ENCODE results near the gene UBAC1.
A peak's percentile ranks its signal among the peaks of the same experiment; 100 is the strongest.

The UBAC1 gene

GRCh38 chr9:135961277-135961715 lies at the start of gene UBAC1:
Gene UBAC1 (minus strand): TSS chr9:135961373. CDS start chr9:135961162, 211 bp downstream.
- peak; percentile 34 for TF ChIP-seq CTCF (conservative IDR thresholded peaks at IDR 0.05; ENCODE audit: low read depth, low read length)
- peak within 1 kb of the TSS; percentile 82 for H3K4me3 ChIP-seq (ENCODE audit: low read depth, low read length)
- DNase-seq (ENCODE audit: low read depth): peak; percentile 95

GRCh38 chr9:136010615-136011361 lies 49.6 kb upstream of the UBAC1 start:
- no peak overlapping the region for H3K4me3 ChIP-seq (ENCODE audit: low read depth, low read length)
- DNase-seq (ENCODE audit: low read depth): no peak
- TF ChIP-seq CTCF (conservative IDR thresholded peaks at IDR 0.05; ENCODE audit: low read depth, low read length): no peak

GRCh38 chr9:136010176-136010575 lies 49.0 kb upstream of the UBAC1 start:
- no peak for DNase-seq (ENCODE audit: low read depth)
- no peak overlapping the region for H3K4me3 ChIP-seq (ENCODE audit: low read depth, low read length)
- TF ChIP-seq CTCF (conservative IDR thresholded peaks at IDR 0.05; ENCODE audit: low read depth, low read length): no peak

GRCh38 chr9:136009516-136009915 lies 48.3 kb upstream of the UBAC1 start:
- no peak for TF ChIP-seq CTCF (conservative IDR thresholded peaks at IDR 0.05; ENCODE audit: low read depth, low read length)
- no peak overlapping the region for H3K4me3 ChIP-seq (ENCODE audit: low read depth, low read length)
- no peak for DNase-seq (ENCODE audit: low read depth)

- no peak for TF ChIP-seq CTCF (conservative IDR thresholded peaks at IDR 0.05; ENCODE audit: low read depth, low read length)
- no peak overlapping the region for H3K4me3 ChIP-seq (ENCODE audit: low read depth, low read length)
- DNase-seq (ENCODE audit: low read depth): no peak
Measured at GRCh38 chr9:136008693-136008997, 47.5 kb upstream of the UBAC1 start.

GRCh38 chr9:136007934-136008692 lies 46.9 kb upstream of the UBAC1 start:
- no peak overlapping the region for H3K4me3 ChIP-seq (ENCODE audit: low read depth, low read length)
- TF ChIP-seq CTCF (conservative IDR thresholded peaks at IDR 0.05; ENCODE audit: low read depth, low read length): no peak
- peak; percentile 61 for DNase-seq (ENCODE audit: low read depth)

All from choroid plexus epithelial cell (primary cell).